HCT116 (cell line): Measurements from ENCODE around the gene MRE11.

ENCODE experiments used
- EZH2 ChIP-seq: fragments of 200-600 bp; sonication (generic); IDR thresholded peaks from 2 replicates; pipeline ENCODE4 v1.6.1; 2017; ENCODE audit warnings: antibody characterized with exemption, mixed run types
- EZH2phosphoT487 ChIP-seq: fragments of 200-600 bp; IDR thresholded peaks from 2 replicates; pipeline ENCODE4 v1.6.1; 2018; ENCODE audit warnings: antibody characterized with exemption, borderline replicate concordance
- SIN3A ChIP-seq: IDR thresholded peaks from 2 replicates; pipeline ENCODE4 v1.6.1; 2012; ENCODE audit warnings: low read depth
- SRF ChIP-seq: IDR thresholded peaks from 2 replicates; pipeline ENCODE4 v1.6.1; 2012; ENCODE audit warnings: low read depth
- YY1 ChIP-seq: IDR thresholded peaks from 2 replicates; pipeline ENCODE4 v1.6.1; 2011; ENCODE audit warnings: low read length, low read depth, moderate library complexity, mild to moderate bottlenecking; ENCODE audit not compliant: insufficient replicate concordance; ENCODE audit errors: extremely low read depth
- ZFX ChIP-seq: fragments of 450-650 bp; IDR thresholded peaks from 2 replicates; pipeline ENCODE4 v1.6.1; 2017
- TF ChIP-seq, protein P1 (sequence below), 3 experiments: fragments of 200-600 bp in 1 of 3; sonication (generic) in 1 of 3; IDR thresholded peaks in 2 of 3; conservative IDR thresholded peaks in 1 of 3; 2 replicates each; pipeline ENCODE4 v1.5.1; 2012 to 2017; ENCODE audit warnings: low read depth in 2 of 3, low read length in 2 of 3, antibody characterized with exemption in 1 of 3, borderline replicate concordance in 1 of 3, control low read depth in 1 of 3, mild to moderate bottlenecking in 1 of 3, mixed read lengths in 1 of 3, mixed run types in 1 of 3, moderate library complexity in 1 of 3; ENCODE audit not compliant: insufficient read depth in 1 of 3

GRCh38 chr11:94493281-94494125, at the start of gene MRE11, which contains the start of gene ANKRD49:
- TF ChIP-seq, protein P1, sequence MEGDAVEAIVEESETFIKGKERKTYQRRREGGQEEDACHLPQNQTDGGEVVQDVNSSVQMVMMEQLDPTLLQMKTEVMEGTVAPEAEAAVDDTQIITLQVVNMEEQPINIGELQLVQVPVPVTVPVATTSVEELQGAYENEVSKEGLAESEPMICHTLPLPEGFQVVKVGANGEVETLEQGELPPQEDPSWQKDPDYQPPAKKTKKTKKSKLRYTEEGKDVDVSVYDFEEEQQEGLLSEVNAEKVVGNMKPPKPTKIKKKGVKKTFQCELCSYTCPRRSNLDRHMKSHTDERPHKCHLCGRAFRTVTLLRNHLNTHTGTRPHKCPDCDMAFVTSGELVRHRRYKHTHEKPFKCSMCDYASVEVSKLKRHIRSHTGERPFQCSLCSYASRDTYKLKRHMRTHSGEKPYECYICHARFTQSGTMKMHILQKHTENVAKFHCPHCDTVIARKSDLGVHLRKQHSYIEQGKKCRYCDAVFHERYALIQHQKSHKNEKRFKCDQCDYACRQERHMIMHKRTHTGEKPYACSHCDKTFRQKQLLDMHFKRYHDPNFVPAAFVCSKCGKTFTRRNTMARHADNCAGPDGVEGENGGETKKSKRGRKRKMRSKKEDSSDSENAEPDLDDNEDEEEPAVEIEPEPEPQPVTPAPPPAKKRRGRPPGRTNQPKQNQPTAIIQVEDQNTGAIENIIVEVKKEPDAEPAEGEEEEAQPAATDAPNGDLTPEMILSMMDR (IDR thresholded peaks at IDR 0.05 in 2 of 3, conservative IDR thresholded peaks at IDR 0.05 in 1 of 3; ENCODE audit: borderline replicate concordance in 1 of 3, insufficient read depth in 1 of 3, low read depth in 2 of 3, low read length in 2 of 3) = no peak
- TF ChIP-seq YY1 = no peak
- TF ChIP-seq ZFX = no peak; the same call in 1 of the 2 replicates
- TF ChIP-seq SIN3A = peak; percentile 90
- no peak for TF ChIP-seq EZH2
- no peak for TF ChIP-seq EZH2phosphoT487
- TF ChIP-seq SRF = no peak
